GM12878 (cell line): ENCODE results near the gene PSENEN. TPM values are rescaled to one million over a fixed set of nuclear protein-coding genes. Genes with fewer than 3 reads are reported as not detected.

Experiments used
- ATAC-seq: fragments of 200-7000 bp; cut with Tn5 transposase; 3 replicates; pipeline ENCODE4 v1.9.1; 2020; ENCODE audit warnings: mild to moderate bottlenecking, moderate library complexity
- BruUV-seq: library from RNA; stranded (reverse); fragments of 400-500 nt; replicated peaks from 2 replicates; lab custom pipeline; 2021; lab: Mats Ljungman, UMichigan
- CTCF ChIA-PET: fragments of 300-600 bp; sonication (Branson Sonifier 250); formaldehyde crosslinking; extraction: SDS; loops from one replicate; lab custom pipeline; 2021; ENCODE audit warnings: inconsistent platforms; lab: Yijun Ruan, JAX
- POLR2A ChIA-PET: fragments of 350-600 bp; formaldehyde crosslinking; extraction: SDS; loops from one replicate; lab custom pipeline; 2021; ENCODE audit warnings: inconsistent platforms; lab: Charles Lee
- RAD21 ChIA-PET: fragments of 300-600 bp; sonication (Branson Sonifier 250); formaldehyde crosslinking; loops from one replicate; lab custom pipeline; 2023; ENCODE audit warnings: antibody characterized with exemption; ENCODE audit not compliant: unreplicated experiment; lab: Charles Lee
- SMC1A ChIA-PET: fragments of 300-600 bp; sonication (Branson Sonifier 250); formaldehyde crosslinking; loops from one replicate; lab custom pipeline; 2023; ENCODE audit not compliant: unreplicated experiment, uncharacterized antibody; lab: Charles Lee
- DNase-seq: peaks from one replicate; pipeline ENCODE4 v3.0.0-alpha.2; 2011; ENCODE audit warnings: low read depth, low spot score
- FAIRE-seq: peaks from 3 replicates; lab custom pipeline; 2011; peaks lifted over from hg19 to GRCh38; lab: Jason Lieb, UNC
- H2AFZ ChIP-seq: 2 replicates; pipeline ENCODE4 v1.6.0; 2011; ENCODE audit warnings: low read depth, low read length, control low read depth; ENCODE audit not compliant: control insufficient read depth
- H3K27ac ChIP-seq: 2 replicates; pipeline ENCODE4 v1.5.1; 2011; ENCODE audit warnings: control low read depth; ENCODE audit not compliant: control insufficient read depth, insufficient read depth
- H3K27me3 ChIP-seq, 2 experiments: replicated peaks in 1 of 2; 2 replicates each; pipeline versions ENCODE4 v1.6.0 to v1.6.1; 2011; ENCODE audit warnings: low read length in 1 of 2; ENCODE audit not compliant: control insufficient read depth in 2 of 2, insufficient read depth in 2 of 2
- H3K36me3 ChIP-seq, 2 experiments: 2 replicates each; pipeline ENCODE4 v1.5.1; 2011; ENCODE audit warnings: low read length in 1 of 2; ENCODE audit not compliant: control insufficient read depth in 2 of 2, insufficient read depth in 2 of 2
- H3K4me1 ChIP-seq: 2 replicates; pipeline ENCODE4 v1.6.1; 2011; ENCODE audit warnings: mild to moderate bottlenecking, low read length, moderate library complexity, mixed read lengths; ENCODE audit not compliant: control insufficient read depth, insufficient read depth
- H3K4me2 ChIP-seq: 2 replicates; pipeline ENCODE4 v1.6.0; 2011; ENCODE audit warnings: control low read depth; ENCODE audit not compliant: control insufficient read depth, insufficient read depth
- H3K4me3 ChIP-seq: fragments of 200-600 bp; sonication (generic); 2 replicates; pipeline ENCODE4 v1.5.1; 2016
- H3K79me2 ChIP-seq: 2 replicates; pipeline ENCODE4 v1.6.0; 2011; ENCODE audit warnings: low read length; ENCODE audit not compliant: control insufficient read depth, insufficient read depth
- H3K9ac ChIP-seq: 2 replicates; pipeline ENCODE4 v1.8.0; 2011; ENCODE audit warnings: low read length, control low read depth, mixed read lengths; ENCODE audit not compliant: control insufficient read depth, insufficient read depth
- H3K9me3 ChIP-seq: replicated peaks from 3 replicates; pipeline ENCODE4 v1.5.1; 2011; ENCODE audit warnings: mild to moderate bottlenecking, low read length; ENCODE audit not compliant: control insufficient read depth, insufficient read depth
- H4K20me1 ChIP-seq: 2 replicates; pipeline ENCODE4 v1.6.0; 2011; ENCODE audit not compliant: control insufficient read depth, insufficient read depth
- CBFB ChIP-seq: IDR thresholded peaks from 2 replicates; pipeline ENCODE4 v1.6.1; 2016; ENCODE audit warnings: antibody characterized with exemption, low read depth
- HCFC1 ChIP-seq: fragments of 150-350 bp; IDR thresholded peaks from 2 replicates; pipeline ENCODE4 v1.6.1; 2014; ENCODE audit warnings: low read length
- HDAC6 ChIP-seq: fragments of 200-600 bp; sonication (generic); IDR thresholded peaks from one replicate; pipeline ENCODE4 v1.8.0; 2017; ENCODE audit warnings: antibody characterized with exemption; ENCODE audit not compliant: unreplicated experiment
- IKZF2 ChIP-seq, 2 experiments: fragments of 450-650 bp; IDR thresholded peaks; 2 replicates each; pipeline ENCODE4 v1.6.1; 2017; ENCODE audit warnings: mild to moderate bottlenecking in 2 of 2, moderate library complexity in 2 of 2
- MEF2A ChIP-seq: IDR thresholded peaks from 2 replicates; pipeline ENCODE4 v1.6.1; 2011; ENCODE audit warnings: low read depth, mild to moderate bottlenecking, low read length, moderate library complexity; ENCODE audit not compliant: insufficient read depth
- POLR2A ChIP-seq: IDR thresholded peaks from 2 replicates; pipeline ENCODE4 v1.6.1; 2011; ENCODE audit warnings: low read depth, mild to moderate bottlenecking, low read length
- POLR2AphosphoS5 ChIP-seq: IDR thresholded peaks from 2 replicates; pipeline ENCODE4 v1.6.1; 2011; ENCODE audit warnings: mild to moderate bottlenecking, low read length, inconsistent platforms
- POU2F2 ChIP-seq: IDR thresholded peaks from 3 replicates; pipeline ENCODE4 v1.6.1; 2011; ENCODE audit warnings: low read depth, mild to moderate bottlenecking, low read length, borderline replicate concordance
- SIN3A ChIP-seq: IDR thresholded peaks from 2 replicates; pipeline ENCODE4 v1.6.1; 2012; ENCODE audit warnings: low read depth, low read length, improper control_type of control experiment
- SIX5 ChIP-seq: IDR thresholded peaks from 2 replicates; pipeline ENCODE4 v1.6.1; 2011; ENCODE audit warnings: mild to moderate bottlenecking, low read depth, low read length, moderate library complexity; ENCODE audit not compliant: severe bottlenecking
- TBL1XR1 ChIP-seq: IDR thresholded peaks from 2 replicates; pipeline ENCODE4 v1.6.1; 2012; ENCODE audit warnings: low read depth, low read length, improper control_type of control experiment
- TCF12 ChIP-seq: IDR thresholded peaks from 2 replicates; pipeline ENCODE4 v1.6.1; 2011; ENCODE audit warnings: low read depth, mild to moderate bottlenecking, low read length
- YBX1 ChIP-seq: fragments of 450-650 bp; IDR thresholded peaks from 2 replicates; pipeline ENCODE4 v1.6.1; 2016; ENCODE audit warnings: antibody characterized with exemption
- WGBS: methylation state at CpG from one replicate; pipeline ENCODE4 v1.1.6; 2016; ENCODE audit warnings: low lambda C conversion rate; ENCODE audit not compliant: insufficient replicate concordance, insufficient coverage; ENCODE audit errors: missing lambda C conversion rate; 5-methylcytosine and 5-hydroxymethylcytosine counted together
- in situ Hi-C: fragments of 300-500 bp; cut with MboI; formaldehyde crosslinking; loops from 9 replicates; pipeline ENCODE4 v1.14.3; 2018; ENCODE audit warnings: mixed read lengths
- intact Hi-C: fragments of 100-400 bp; cut with micrococcal nuclease; formaldehyde crosslinking; loops from one replicate; pipeline ENCODE4 v1.14.2; 2022; ENCODE audit not compliant: unreplicated experiment
- polyA plus RNA-seq, 11 experiments: library from polyadenylated mRNA; depleted of rRNA in 4 of 11; unstranded in 6 of 11; stranded (reverse) in 5 of 11; fragments of >200 nt; fragmentation: Nextera tagmentation in 4 of 11; fragmentation: Illumina TruSeq in 1 of 11; extraction: Ambion mirVana in 4 of 11; extraction: Trizol in 1 of 11; gene quantifications; 1 replicate in 1 of 11; 2 replicates in 10 of 11; pipeline versions ENCODE4 v1.2.1 to v1.2.3, GENCODE V29; 2011 to 2016; ENCODE audit warnings: inconsistent platforms in 2 of 11, missing spikeins in 2 of 11, low read depth in 1 of 11
- total RNA-seq, 4 experiments: library from RNA; depleted of rRNA in 3 of 4; stranded (reverse); fragments of >200 nt in 3 of 4; fragmentation: Illumina TruSeq in 1 of 4; extraction: Trizol in 1 of 4; gene quantifications; 2 replicates each; pipeline versions ENCODE4 v1.2.1 to v1.2.3, GENCODE V29; 2013 to 2021
- TF ChIP-seq, protein P1 (sequence below): fragments of 450-650 bp; IDR thresholded peaks from 2 replicates; pipeline ENCODE4 v1.6.1; 2016; ENCODE audit warnings: mild to moderate bottlenecking, moderate library complexity, borderline replicate concordance
- TF ChIP-seq, protein P2 (sequence below): fragments of 450-650 bp; formaldehyde crosslinking; IDR thresholded peaks from 2 replicates; pipeline ENCODE4 v1.5.0; 2022; ENCODE audit warnings: mild to moderate bottlenecking, missing genetic modification characterization

PSENEN gene
- total and polyA plus RNA-seq, 10 of the 15 experiments (the other 5 are each of a cell fraction or from before 2014, with no cell fraction given), result 14.4 to 178 (median 43.5) TPM

DNA sequence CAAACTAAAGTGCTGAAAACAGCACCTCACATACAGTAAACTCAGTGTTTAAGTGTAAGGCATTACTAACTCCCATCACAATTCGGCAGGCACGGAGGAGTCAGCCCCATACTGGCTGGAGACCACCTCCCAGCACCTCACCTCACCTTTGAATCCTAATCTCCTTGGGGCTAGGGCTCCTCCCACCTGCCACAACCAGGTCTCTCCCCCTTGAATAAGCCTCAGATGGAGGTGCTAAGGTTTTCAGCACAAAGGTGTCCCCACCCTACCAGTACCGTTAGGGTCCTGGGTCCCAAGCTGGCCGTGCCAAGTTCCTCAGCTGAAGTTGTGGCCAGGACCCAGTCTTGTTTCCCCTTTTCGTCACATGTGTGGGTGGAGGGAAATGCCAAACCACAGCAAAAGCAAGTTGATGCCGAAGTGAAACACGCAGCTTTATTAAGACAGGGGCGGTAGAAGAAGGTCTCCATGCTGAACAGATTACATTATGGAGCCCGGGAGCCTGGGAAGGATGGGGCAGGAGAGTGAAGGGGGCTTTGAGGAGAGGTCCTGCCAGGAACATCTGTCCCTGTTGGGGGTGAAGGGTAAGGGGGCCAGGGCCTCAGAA is 3.2 kb upstream of the PSENEN start, which contains the start of gene IGFLR1:
TSS of gene IGFLR1 (minus strand) at position 332 of the 604 bp plus-strand sequence. CDS start 1,272 bp downstream, outside the sequence.
- in situ Hi-C loops (no loop called here), intact Hi-C loops (no loop called here)
- H3K36me3 ChIP-seq, result peaks cover 4 to 18% of the 10 kb centered on the region in 2 experiments; a peak in 2 of 4 replicates
- H3K9ac ChIP-seq, result peak within 1 kb of the TSS; percentile 88
- BruUV-seq, result no TSS peak
- DNase-seq (peak; percentile 64), ATAC-seq (peak; percentile 29), FAIRE-seq (peak; percentile 99)
- peak within 1 kb of the TSS; percentile 99 for H3K27ac ChIP-seq
- peaks cover 32% of the 10 kb centered on the region for H3K4me1 ChIP-seq
- H3K79me2 ChIP-seq, result peaks cover 28% of the 10 kb centered on the region
- ChIA-PET POLR2A (interaction anchor here (0.9 to 7.1 kb wide), 6 partner anchors 15 to 50 kb away, joined by 4 to 91 read pairs (median 8); partner anchors contain the start of gene KMT2B), SMC1A (interaction anchor here (0.6 to 1.6 kb wide), 4 partner anchors 29 to 311 kb away, joined by 3 to 9 read pairs (median 6); no protein-coding TSS in a partner anchor), CTCF (interaction anchor here (0.7 to 4.3 kb wide), 3 partner anchors 29 to 190 kb away, joined by 3 to 18 read pairs (median 3); no protein-coding TSS in a partner anchor), RAD21 (interaction anchor here (1.1 to 1.7 kb wide), 7 partner anchors 24 to 189 kb away, joined by 3 to 9 read pairs (median 7); no protein-coding TSS in a partner anchor)
- peak within 1 kb of the TSS; percentile 83 for H3K4me3 ChIP-seq
- H2AFZ ChIP-seq, result peak within 1 kb of the TSS; percentile 54
- 3% methylated on average over 9 of the region's 9 CpGs for WGBS
- no peaks in the 10 kb centered on the region for H3K27me3 ChIP-seq
- H3K4me2 ChIP-seq, result peak within 1 kb of the TSS; percentile 99
- H3K9me3 ChIP-seq, result no peaks in the 10 kb centered on the region
- H4K20me1 ChIP-seq, result no peaks in the 10 kb centered on the region
- no peak for TF ChIP-seq SIX5
- peak; percentile 99 for TF ChIP-seq CBFB
- no peak for TF ChIP-seq YBX1
- no peak for TF ChIP-seq HCFC1
- TF ChIP-seq POLR2A, result peak; percentile 90
- TF ChIP-seq, protein P1, sequence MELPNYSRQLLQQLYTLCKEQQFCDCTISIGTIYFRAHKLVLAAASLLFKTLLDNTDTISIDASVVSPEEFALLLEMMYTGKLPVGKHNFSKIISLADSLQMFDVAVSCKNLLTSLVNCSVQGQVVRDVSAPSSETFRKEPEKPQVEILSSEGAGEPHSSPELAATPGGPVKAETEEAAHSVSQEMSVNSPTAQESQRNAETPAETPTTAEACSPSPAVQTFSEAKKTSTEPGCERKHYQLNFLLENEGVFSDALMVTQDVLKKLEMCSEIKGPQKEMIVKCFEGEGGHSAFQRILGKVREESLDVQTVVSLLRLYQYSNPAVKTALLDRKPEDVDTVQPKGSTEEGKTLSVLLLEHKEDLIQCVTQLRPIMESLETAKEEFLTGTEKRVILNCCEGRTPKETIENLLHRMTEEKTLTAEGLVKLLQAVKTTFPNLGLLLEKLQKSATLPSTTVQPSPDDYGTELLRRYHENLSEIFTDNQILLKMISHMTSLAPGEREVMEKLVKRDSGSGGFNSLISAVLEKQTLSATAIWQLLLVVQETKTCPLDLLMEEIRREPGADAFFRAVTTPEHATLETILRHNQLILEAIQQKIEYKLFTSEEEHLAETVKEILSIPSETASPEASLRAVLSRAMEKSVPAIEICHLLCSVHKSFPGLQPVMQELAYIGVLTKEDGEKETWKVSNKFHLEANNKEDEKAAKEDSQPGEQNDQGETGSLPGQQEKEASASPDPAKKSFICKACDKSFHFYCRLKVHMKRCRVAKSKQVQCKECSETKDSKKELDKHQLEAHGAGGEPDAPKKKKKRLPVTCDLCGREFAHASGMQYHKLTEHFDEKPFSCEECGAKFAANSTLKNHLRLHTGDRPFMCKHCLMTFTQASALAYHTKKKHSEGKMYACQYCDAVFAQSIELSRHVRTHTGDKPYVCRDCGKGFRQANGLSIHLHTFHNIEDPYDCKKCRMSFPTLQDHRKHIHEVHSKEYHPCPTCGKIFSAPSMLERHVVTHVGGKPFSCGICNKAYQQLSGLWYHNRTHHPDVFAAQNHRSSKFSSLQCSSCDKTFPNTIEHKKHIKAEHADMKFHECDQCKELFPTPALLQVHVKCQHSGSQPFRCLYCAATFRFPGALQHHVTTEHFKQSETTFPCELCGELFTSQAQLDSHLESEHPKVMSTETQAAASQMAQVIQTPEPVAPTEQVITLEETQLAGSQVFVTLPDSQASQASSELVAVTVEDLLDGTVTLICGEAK, result peak; percentile 67; the same call in 1 of the 2 replicates
- peak; percentile 95 for TF ChIP-seq POLR2AphosphoS5
- TF ChIP-seq SIN3A, result peak; percentile 78; the same call in 1 of the 2 replicates
- TF ChIP-seq MEF2A, result 0 out of 2 replicates have a peak, but pooled peaks have one; percentile 51
- TF ChIP-seq, protein P2, sequence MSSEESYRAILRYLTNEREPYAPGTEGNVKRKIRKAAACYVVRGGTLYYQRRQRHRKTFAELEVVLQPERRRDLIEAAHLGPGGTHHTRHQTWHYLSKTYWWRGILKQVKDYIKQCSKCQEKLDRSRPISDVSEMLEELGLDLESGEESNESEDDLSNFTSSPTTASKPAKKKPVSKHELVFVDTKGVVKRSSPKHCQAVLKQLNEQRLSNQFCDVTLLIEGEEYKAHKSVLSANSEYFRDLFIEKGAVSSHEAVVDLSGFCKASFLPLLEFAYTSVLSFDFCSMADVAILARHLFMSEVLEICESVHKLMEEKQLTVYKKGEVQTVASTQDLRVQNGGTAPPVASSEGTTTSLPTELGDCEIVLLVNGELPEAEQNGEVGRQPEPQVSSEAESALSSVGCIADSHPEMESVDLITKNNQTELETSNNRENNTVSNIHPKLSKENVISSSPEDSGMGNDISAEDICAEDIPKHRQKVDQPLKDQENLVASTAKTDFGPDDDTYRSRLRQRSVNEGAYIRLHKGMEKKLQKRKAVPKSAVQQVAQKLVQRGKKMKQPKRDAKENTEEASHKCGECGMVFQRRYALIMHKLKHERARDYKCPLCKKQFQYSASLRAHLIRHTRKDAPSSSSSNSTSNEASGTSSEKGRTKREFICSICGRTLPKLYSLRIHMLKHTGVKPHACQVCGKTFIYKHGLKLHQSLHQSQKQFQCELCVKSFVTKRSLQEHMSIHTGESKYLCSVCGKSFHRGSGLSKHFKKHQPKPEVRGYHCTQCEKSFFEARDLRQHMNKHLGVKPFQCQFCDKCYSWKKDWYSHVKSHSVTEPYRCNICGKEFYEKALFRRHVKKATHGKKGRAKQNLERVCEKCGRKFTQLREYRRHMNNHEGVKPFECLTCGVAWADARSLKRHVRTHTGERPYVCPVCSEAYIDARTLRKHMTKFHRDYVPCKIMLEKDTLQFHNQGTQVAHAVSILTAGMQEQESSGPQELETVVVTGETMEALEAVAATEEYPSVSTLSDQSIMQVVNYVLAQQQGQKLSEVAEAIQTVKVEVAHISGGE (CRISPR knock-in tag), result no peak
- TF ChIP-seq HDAC6, result no peak
- TF ChIP-seq POU2F2, result peak; percentile 91; the same call in 2 of the 3 replicates
- peak; percentile 77 to 81 for TF ChIP-seq IKZF2 (IDR thresholded peaks at IDR 0.05)
- TF ChIP-seq TCF12, result peak; percentile 87
- peak; percentile 87; the same call in 1 of the 2 replicates for TF ChIP-seq TBL1XR1
